Measurements from ENCODE around the gene PCCA. TPM values are rescaled to one million over a fixed set of nuclear protein-coding genes. Genes with fewer than 3 reads are reported as not detected.

The PCCA gene
- total RNA-seq, 4 donors from 2014 or later = 46.9 to 66.0 (median 49.4) TPM

- Histone ChIP-seq H3K4me1 (no peaks in the 10 kb centered on the region), H3K9me3 (no peaks in the 10 kb centered on the region)
- TF ChIP-seq POLR2A (IDR thresholded peaks at IDR 0.05) = no peak
- no peak for TF ChIP-seq CTCF (IDR thresholded peaks at IDR 0.05)
Observed at GRCh38 chr13:100397627-100398026, 308.7 kb downstream of the PCCA start.

GRCh38 chr13:100398360-100398759, 309.5 kb downstream of the PCCA start:
- DNase-seq = no peak
- TF ChIP-seq POLR2A (IDR thresholded peaks at IDR 0.05) (no peak), CTCF (IDR thresholded peaks at IDR 0.05) (no peak)
- H3K4me1 ChIP-seq = no peaks in the 10 kb centered on the region
- H3K36me3 ChIP-seq = no peaks in the 10 kb centered on the region
- H3K4me3 ChIP-seq = no peak overlapping the region
- H3K27me3 ChIP-seq = no peaks in the 10 kb centered on the region
- H3K9me3 ChIP-seq = no peaks in the 10 kb centered on the region
- H3K27ac ChIP-seq = no peak overlapping the region

More at GRCh38 chr13:100397627-100398026, 308.7 kb downstream of the PCCA start:
- Histone ChIP-seq H3K36me3 (no peaks in the 10 kb centered on the region), H3K27me3 (no peaks in the 10 kb centered on the region), H3K4me3 (no peak overlapping the region), H3K27ac (no peak overlapping the region)
- no peak for DNase-seq

- no peaks in the 10 kb centered on the region for H3K27me3 ChIP-seq
- no peaks in the 10 kb centered on the region for H3K9me3 ChIP-seq
- no peaks in the 10 kb centered on the region for H3K36me3 ChIP-seq
- H3K27ac ChIP-seq = no peak overlapping the region
- TF ChIP-seq POLR2A (IDR thresholded peaks at IDR 0.05) (no peak), CTCF (IDR thresholded peaks at IDR 0.05) (no peak)
- DNase-seq = no peak
- H3K4me3 ChIP-seq = no peak overlapping the region
- no peaks in the 10 kb centered on the region for H3K4me1 ChIP-seq
Observed at GRCh38 chr13:100399455-100399854, 310.6 kb downstream of the PCCA start.

- no peaks in the 10 kb centered on the region for H3K27me3 ChIP-seq
- H3K27ac ChIP-seq = no peak overlapping the region
- DNase-seq = no peak
- no peaks in the 10 kb centered on the region for H3K36me3 ChIP-seq
- TF ChIP-seq POLR2A (IDR thresholded peaks at IDR 0.05) = no peak
- TF ChIP-seq CTCF (IDR thresholded peaks at IDR 0.05) = no peak
- H3K4me1 ChIP-seq = no peaks in the 10 kb centered on the region
- peaks cover 0 to 27% (median 5%) of the 10 kb centered on the region in 4 donors for H3K9me3 ChIP-seq
- H3K4me3 ChIP-seq = no peak overlapping the region
Observed at GRCh38 chr13:100403675-100404074, 314.8 kb downstream of the PCCA start.

- Histone ChIP-seq H3K36me3 (peaks cover 0 to 13% (median 0%) of the 10 kb centered on the region in 3 donors), H3K9me3 (peaks cover 0 to 58% (median 14%) of the 10 kb centered on the region in 4 donors), H3K4me1 (no peaks in the 10 kb centered on the region), H3K27me3 (no peaks in the 10 kb centered on the region), H3K4me3 (no peak overlapping the region), H3K27ac (no peak overlapping the region)
- TF ChIP-seq CTCF (IDR thresholded peaks at IDR 0.05) = no peak
- TF ChIP-seq POLR2A (IDR thresholded peaks at IDR 0.05) = no peak
- no peak for DNase-seq
Observed at GRCh38 chr13:100409132-100409531, 320.2 kb downstream of the PCCA start.

GRCh38 chr13:100423375-100423774, 334.5 kb downstream of the PCCA start:
- TF ChIP-seq POLR2A (IDR thresholded peaks at IDR 0.05) (no peak), CTCF (IDR thresholded peaks at IDR 0.05) (no peak)
- H3K36me3 ChIP-seq = no peaks in the 10 kb centered on the region
- no peaks in the 10 kb centered on the region for H3K9me3 ChIP-seq
- no peak overlapping the region for H3K4me3 ChIP-seq
- DNase-seq = no peak
- H3K4me1 ChIP-seq = no peaks in the 10 kb centered on the region
- H3K27ac ChIP-seq = no peak overlapping the region
- no peaks in the 10 kb centered on the region for H3K27me3 ChIP-seq

Measured in Peyer's patch (tissue), 4 donors.